HFF-Myc (cell line): ENCODE results near the gene RAB40C.

ENCODE experiments used
- DNase-seq: peaks from one replicate; pipeline ENCODE4 v3.0.0-alpha.2; 2011; ENCODE audit warnings: low read depth; ENCODE audit errors: extremely low read depth
- H3K4me3 ChIP-seq: replicated peaks from 2 replicates; pipeline ENCODE4 v1.5.1; 2011; ENCODE audit warnings: low read depth, mild to moderate bottlenecking, control low read depth, low read length
- CTCF ChIP-seq: IDR thresholded peaks from 2 replicates; pipeline ENCODE4 v1.5.1; 2012; ENCODE audit warnings: mild to moderate bottlenecking, low read depth, low read length, control low read depth; ENCODE audit errors: missing control alignments

RAB40C gene

DNA sequence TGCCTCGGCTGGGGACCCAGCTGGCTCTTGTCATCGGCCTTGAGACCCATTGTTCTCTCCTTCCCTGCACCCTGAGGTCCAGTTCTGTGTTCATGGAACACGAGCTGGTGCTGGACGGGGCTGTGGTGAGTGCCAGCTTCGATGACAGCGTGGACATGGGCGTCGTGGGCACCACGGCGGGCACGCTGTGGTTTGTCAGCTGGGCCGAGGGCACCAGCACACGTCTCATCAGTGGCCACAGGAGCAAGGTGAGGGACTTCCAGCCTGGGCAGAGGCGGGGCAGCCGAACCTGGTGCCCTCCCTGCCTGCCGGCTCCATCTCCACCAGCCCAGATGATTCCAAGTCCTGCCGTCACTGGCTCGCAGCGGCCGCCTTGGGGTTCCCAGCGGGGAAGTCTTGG is 72.7 kb downstream of the RAB40C start:
- DNase-seq, result no peak
- no peak for TF ChIP-seq CTCF

DNA sequence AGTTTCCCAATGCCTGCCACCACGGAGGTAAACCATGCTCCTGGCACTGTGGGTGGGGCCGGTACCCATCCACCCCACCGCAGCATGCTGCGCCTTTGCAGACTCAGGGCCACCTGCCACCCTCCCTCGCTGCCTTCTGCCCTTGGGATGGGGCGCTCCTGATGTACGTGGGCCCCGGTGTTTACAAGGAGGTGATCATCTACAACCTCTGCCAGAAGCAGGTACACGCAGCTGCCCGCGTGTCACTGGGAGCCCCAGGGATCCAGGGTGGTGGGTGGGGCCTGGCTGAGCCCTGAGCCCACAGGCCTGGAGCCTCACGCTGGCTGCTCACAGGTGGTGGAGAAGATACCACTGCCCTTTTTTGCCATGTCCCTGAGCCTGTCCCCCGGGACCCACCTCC is 76.7 kb downstream of the RAB40C start:
- TF ChIP-seq CTCF, result no peak
- no peak overlapping the region for H3K4me3 ChIP-seq
- no peak for DNase-seq

More for the DNA sequence above, 72.7 kb downstream of the RAB40C start:
- H3K4me3 ChIP-seq, result no peak overlapping the region

DNA sequence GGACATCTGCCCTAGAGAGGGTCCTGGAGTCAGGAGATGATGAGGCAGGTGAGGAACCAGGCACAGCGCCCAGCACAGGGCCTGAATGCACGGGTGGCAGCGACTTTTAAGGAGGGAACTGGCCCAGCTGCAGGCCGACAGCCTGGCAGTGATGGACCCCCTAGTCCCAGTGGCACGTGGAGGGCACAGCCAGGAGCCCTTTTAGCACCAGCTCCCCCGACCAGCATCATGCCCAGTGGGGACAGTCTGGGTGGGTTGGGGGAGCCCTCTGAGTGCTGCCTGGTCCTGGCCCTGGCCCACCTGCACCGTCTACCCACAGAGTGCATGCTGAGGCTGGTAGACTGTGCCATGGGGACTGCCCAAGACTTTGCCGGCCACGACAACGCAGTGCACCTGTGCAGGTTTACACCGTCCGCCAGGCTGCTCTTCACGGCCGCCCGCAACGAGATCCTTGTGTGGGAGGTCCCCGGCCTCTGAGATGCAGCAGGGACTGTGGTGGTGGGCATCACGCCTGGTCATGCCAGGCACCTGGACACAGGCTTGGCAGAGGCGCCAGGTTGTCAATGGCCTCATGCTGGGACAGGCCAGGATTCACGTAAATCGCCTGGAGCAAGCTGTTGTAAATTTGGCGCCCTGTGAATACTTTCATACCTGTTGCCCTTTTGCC is 77.4 kb downstream of the RAB40C start:
- no peak for DNase-seq
- no peak for TF ChIP-seq CTCF
- H3K4me3 ChIP-seq, result no peak overlapping the region

DNA sequence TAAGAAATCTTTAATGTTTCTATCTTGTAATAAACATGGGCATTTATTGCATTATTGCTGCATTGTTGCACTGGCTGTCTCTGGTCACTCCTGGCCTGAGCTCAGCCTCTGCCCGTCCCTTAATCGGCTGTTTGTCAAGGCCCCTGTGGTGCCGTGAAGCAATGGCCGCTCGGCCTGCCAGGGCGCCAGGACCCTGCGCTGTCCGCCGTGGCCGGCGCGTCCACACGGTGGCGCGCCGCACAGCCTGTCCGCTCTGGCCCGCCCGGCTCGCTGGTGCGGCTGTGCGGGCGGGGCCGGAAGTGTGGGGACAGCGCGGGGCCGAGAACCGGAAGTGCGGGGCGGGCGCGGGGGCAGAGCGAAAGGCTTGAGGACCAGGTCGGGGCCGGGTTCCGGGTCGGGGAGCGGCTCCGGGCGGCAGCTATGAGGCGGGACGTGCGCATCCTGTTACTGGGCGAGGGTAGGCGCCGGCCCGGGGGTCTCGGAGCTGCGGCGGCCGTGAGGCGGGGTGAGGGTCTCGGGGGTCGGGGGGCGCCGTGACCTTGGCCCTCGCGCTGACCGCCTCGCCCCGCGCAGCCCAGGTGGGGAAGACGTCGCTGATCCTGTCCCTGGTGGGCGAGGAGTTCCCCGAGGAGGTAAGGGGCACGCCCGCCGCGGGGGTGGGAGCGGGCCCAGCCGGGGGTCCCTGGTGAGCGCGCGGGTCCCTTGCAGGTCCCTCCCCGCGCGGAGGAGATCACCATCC is 78.1 kb downstream of the RAB40C start, which contains the start of gene RHOT2:
RHOT2 (plus strand) TSS at position 353 of the 739 bp plus-strand sequence; CDS start at position 421, 68 bp downstream.
- H3K4me3 ChIP-seq, result peak within 1 kb of the TSS; percentile 96
- DNase-seq, result no peak
- peak; percentile 69 for TF ChIP-seq CTCF

DNA sequence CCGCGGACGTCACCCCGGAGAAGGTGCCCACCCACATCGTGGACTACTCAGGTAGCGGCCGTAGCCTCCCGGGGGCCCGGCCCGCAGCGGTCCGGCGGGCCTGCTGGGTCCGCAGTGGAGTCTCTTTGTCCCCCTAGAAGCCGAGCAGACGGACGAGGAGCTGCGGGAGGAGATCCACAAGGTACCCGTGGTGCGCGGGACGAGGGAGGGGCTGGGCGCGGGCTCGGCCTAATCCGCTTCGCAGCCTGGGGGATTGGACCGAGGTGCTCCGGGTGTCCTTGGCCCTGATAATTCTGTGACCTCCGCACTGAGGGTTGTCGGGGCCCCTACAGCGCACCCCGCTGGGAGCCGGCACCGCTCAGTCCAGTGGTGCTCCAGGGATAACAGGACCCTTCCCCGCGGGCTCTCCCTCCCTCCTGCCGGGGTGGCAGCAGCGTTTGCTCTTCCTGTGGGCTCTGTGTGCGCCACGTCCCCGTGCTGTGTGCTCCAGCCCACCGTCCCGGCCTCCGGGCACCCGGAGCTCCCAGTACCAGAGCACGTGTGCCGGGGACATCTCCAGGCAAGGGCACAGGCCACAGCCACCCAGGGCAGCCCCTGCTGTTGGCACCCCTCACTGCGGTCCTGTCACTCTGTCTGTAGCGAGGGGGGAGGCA is 78.8 kb downstream of the RAB40C start:
- H3K4me3 ChIP-seq, result peak overlapping the region; percentile 96
- TF ChIP-seq CTCF, result no peak
- no peak for DNase-seq

DNA sequence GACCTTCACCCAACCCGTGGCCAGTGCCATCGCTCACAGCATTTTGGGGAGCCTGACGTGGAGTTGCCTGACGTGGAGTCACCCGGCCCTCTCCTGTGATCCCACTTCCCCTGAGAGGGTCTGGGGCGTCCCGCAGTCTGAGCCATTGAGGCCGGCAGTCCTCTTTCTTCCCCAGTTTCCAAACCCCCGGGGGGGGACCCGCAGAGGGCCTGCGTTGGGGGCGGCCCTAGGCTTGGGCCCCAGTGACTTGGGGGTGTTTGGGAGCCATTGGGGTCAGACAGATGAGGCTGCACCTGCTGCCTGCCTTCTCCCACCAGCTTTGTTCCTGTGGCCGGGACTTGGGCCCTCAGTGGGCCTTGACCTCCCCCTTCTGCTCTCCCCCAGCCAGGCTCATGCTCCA is 79.8 kb downstream of the RAB40C start:
- peak overlapping the region; percentile 96 for H3K4me3 ChIP-seq
- no peak for DNase-seq
- TF ChIP-seq CTCF, result no peak
